ENCODE measurements around the gene CCDC116.

CCDC116 gene

GRCh38 chr22:21681566-21682370 lies 49.2 kb downstream of the CCDC116 start:
- DNase-seq (ENCODE audit: low read depth) = no peak

DNA sequence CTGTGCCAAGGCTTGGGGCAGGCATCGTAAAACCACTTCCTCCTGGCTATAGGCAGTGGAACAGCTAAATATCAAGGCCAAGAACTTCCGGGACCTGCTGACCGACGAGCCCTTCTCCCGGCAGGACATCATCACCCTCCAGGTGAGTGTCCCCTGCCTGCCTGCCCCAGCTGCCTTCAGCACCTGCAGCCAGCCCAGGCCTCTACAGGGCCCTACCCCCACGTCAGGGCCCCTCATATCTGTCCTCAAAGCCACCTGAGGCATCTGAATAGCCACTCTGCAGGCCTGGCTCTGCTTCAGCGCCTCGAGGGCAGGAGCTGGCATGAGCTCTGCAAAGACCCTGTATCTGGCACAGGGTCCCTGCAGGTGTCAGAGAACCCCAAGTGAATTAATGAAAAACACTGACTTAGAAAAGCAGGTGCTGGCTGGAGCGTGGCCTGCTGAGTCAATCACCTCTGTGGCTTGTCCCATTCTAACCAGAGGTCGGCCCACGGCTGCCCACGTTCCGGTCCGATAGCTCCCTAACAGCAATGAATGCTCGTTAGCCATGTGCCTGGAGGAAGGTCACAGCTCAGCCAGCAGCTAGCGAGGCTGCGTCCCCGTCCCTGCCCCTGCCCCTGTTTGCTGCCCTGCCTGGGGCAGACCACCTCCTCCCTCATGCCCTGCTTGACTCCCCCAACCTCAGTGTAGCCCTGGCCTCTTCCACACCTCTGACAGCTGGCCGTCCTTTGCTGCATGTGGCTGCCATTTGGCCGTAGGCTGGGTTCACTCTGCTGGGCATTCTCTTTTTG lies 50.0 kb downstream of the CCDC116 start:
- no peak for DNase-seq (ENCODE audit: low read depth)

- DNase-seq (ENCODE audit: low read depth) = no peak
These were observed 50.8 kb downstream of the CCDC116 start for GRCh38 chr22:21683401-21683811.

GRCh38 chr22:21684492-21685163 lies 52.1 kb downstream of the CCDC116 start:
- DNase-seq (ENCODE audit: low read depth) = no peak

DNA sequence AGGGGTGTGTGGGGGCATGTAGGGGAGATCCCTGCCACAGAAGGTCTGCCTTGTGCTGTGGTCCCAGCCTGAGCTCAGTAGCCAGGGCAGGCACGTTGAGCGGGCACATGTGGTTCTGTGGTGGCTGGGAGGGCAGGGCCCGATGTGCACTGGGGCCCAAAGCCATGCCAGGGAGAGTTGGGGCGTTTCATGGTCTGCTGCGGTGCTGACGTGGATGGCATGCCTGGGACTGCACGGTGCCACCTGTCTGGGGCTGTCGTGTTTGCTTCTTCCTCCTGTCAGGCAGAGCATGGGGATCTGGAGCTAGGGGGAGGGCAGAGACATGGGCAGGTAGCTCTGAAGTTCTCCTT lies 52.6 kb downstream of the CCDC116 start:
- DNase-seq (ENCODE audit: low read depth) = no peak

GRCh38 chr22:21686193-21686608 lies 53.6 kb downstream of the CCDC116 start:
- DNase-seq (ENCODE audit: low read depth) = no peak

Data from activated T-helper 1 cell treated with Interleukin-2 at 50 U/mL for 16 hours (primary cell).